ENCODE results near the gene RPL18.

RPL18 gene

GRCh38 chr19:48646001-48646721 lies 27.2 kb upstream of the RPL18 start, which contains the start of gene CA11 (continued):
- peak; percentile 0; the same call in 1 of the 2 replicates for TF ChIP-seq ZNF488 (tag by site-specific recombination; IDR thresholded peaks at IDR 0.05)
- no peak for TF ChIP-seq ZNF529 (tag by site-specific recombination; IDR thresholded peaks at IDR 0.05; ENCODE audit: insufficient replicate concordance)
- no peak; the same call in none of the 2 replicates for TF ChIP-seq ZNF843 (tag by site-specific recombination; IDR thresholded peaks at IDR 0.05)
- peak; percentile 74 for TF ChIP-seq SP7 (tag by site-specific recombination; IDR thresholded peaks at IDR 0.05)
- no peak for TF ChIP-seq ZNF837 (tag by site-specific recombination; IDR thresholded peaks at IDR 0.05)
- TF ChIP-seq ZNF391 (tag by site-specific recombination; IDR thresholded peaks at IDR 0.05; ENCODE audit: borderline replicate concordance, low read depth), result no peak; the same call in 1 of the 2 replicates
- peak; percentile 96 for TF ChIP-seq CTCF (tag by site-specific recombination; IDR thresholded peaks at IDR 0.05)
- no peak for TF ChIP-seq ZFP41 (tag by site-specific recombination; IDR thresholded peaks at IDR 0.05; ENCODE audit: borderline replicate concordance)
- no peak for TF ChIP-seq ZNF175 (tag by site-specific recombination; IDR thresholded peaks at IDR 0.05)
- TF ChIP-seq ZNF830 (tag by site-specific recombination; IDR thresholded peaks at IDR 0.05; ENCODE audit: low read depth), result no peak
- 0 out of 2 replicates have a peak, but pooled peaks have one; percentile 61 for TF ChIP-seq ZSCAN30 (tag by site-specific recombination; IDR thresholded peaks at IDR 0.05)
- TF ChIP-seq HOXA7 (CRISPR knock-in tag; IDR thresholded peaks at IDR 0.05; ENCODE audit: borderline replicate concordance), result no peak
- no peak for TF ChIP-seq ZNF133 (tag by site-specific recombination; IDR thresholded peaks at IDR 0.05)
- TF ChIP-seq ZNF174 (tag by site-specific recombination; IDR thresholded peaks at IDR 0.05), result no peak
- TF ChIP-seq ZNF510 (tag by site-specific recombination; IDR thresholded peaks at IDR 0.05; ENCODE audit: insufficient replicate concordance), result no peak
- TF ChIP-seq ZNF660 (tag by site-specific recombination; IDR thresholded peaks at IDR 0.05), result peak; percentile 57; the same call in 1 of the 2 replicates
- peak; percentile 77 for TF ChIP-seq KLF10 (tag by site-specific recombination; IDR thresholded peaks at IDR 0.05)
- TF ChIP-seq ZBTB10 (tag by site-specific recombination; IDR thresholded peaks at IDR 0.05), result peak; percentile 88
- no peak for TF ChIP-seq ZSCAN4 (tag by site-specific recombination; IDR thresholded peaks at IDR 0.05)
- peak; percentile 99 for TF ChIP-seq EGR2 (tag by site-specific recombination; IDR thresholded peaks at IDR 0.05; ENCODE audit: low read depth)
- TF ChIP-seq ZNF704 (tag by site-specific recombination; IDR thresholded peaks at IDR 0.05), result no peak
- TF ChIP-seq ZNF404 (tag by site-specific recombination; IDR thresholded peaks at IDR 0.05), result no peak
- TF ChIP-seq RBAK (tag by site-specific recombination; IDR thresholded peaks at IDR 0.05), result no peak
- TF ChIP-seq ZSCAN18 (tag by site-specific recombination; IDR thresholded peaks at IDR 0.05), result 0 out of 2 replicates have a peak, but pooled peaks have one; percentile 13
- TF ChIP-seq ZNF280C (tag by site-specific recombination; IDR thresholded peaks at IDR 0.05), result no peak
- no peak for TF ChIP-seq ZNF521 (tag by site-specific recombination; IDR thresholded peaks at IDR 0.05)

All from HEK293 (cell line).